ENCODE results near the gene TEAD2.

The TEAD2 gene

GRCh38 chr19:49390131-49390928, 28.1 kb upstream of the TEAD2 start:
- no peak overlapping the region for H3K9ac ChIP-seq (ENCODE audit: low read depth, low read length, poor library complexity)
- no peak overlapping the region for H2AFZ ChIP-seq (ENCODE audit: low read length)
- H3K4ac ChIP-seq (ENCODE audit: low read length): peak overlapping the region; percentile 53
- H4K91ac ChIP-seq (ENCODE audit: low read depth, low read length, poor library complexity): no peak overlapping the region
- H3K27ac ChIP-seq (replicated peaks; ENCODE audit: low read length): no peak overlapping the region
- H4K8ac ChIP-seq (ENCODE audit: low read depth, low read length): no peak overlapping the region
- peaks cover 4 to 7% of the 10 kb centered on the region in 2 donors for H3K4me1 ChIP-seq (ENCODE audit: control insufficient read depth in 2 of 2, insufficient read depth in 1 of 2, low read depth in 1 of 2, low read length in 2 of 2)
- H3K36me3 ChIP-seq (replicated peaks in 1 of 2; ENCODE audit: control insufficient read depth in 2 of 2, insufficient read depth in 2 of 2, low read length in 2 of 2): no peaks in the 10 kb centered on the region
- peak overlapping the region; percentile 28 for H2BK120ac ChIP-seq (ENCODE audit: low read depth, low read length)
- peak overlapping the region; percentile 96 for H2AK5ac ChIP-seq (ENCODE audit: low read depth, low read length)
- no peaks in the 10 kb centered on the region for H3K79me1 ChIP-seq (ENCODE audit: low read depth, low read length)
- peak overlapping the region; percentile 36 for H2BK5ac ChIP-seq (ENCODE audit: low read length)
- H3K4me2 ChIP-seq (ENCODE audit: insufficient read depth, low read length, poor library complexity, severe bottlenecking): no peak overlapping the region
- DNase-seq (ENCODE audit: low spot score): no peak
- no peak overlapping the region for H3K14ac ChIP-seq (ENCODE audit: low read length)
- no peak overlapping the region for H3K23ac ChIP-seq (ENCODE audit: low read depth, low read length, poor library complexity)
- H3K18ac ChIP-seq (ENCODE audit: low read length): peak overlapping the region; percentile 59
- WGBS, 2 donors (ENCODE audit: extremely low coverage in 2 of 2, insufficient read length in 2 of 2, insufficient replicate concordance in 1 of 2): no CpG with 5 or more reads among the region's 26 CpGs
- no peak overlapping the region for H3K4me3 ChIP-seq (ENCODE audit: low read length in 2 of 2)
- peaks cover 0 to 7% (median 0%) of the 10 kb centered on the region in 3 experiments for H3K27me3 ChIP-seq (ENCODE audit: control insufficient read depth in 3 of 3, insufficient read depth in 3 of 3, low read depth in 1 of 3, low read length in 3 of 3)
- no peaks in the 10 kb centered on the region for H3K9me3 ChIP-seq (replicated peaks in 1 of 2; ENCODE audit: control insufficient read depth in 2 of 2, insufficient read depth in 1 of 2, low read depth in 1 of 2, low read length in 2 of 2)
- peak overlapping the region; percentile 96 for H2BK15ac ChIP-seq (ENCODE audit: low read length)
- peak overlapping the region; percentile 63 for H2BK12ac ChIP-seq (ENCODE audit: low read length)

GRCh38 chr19:49389406-49389805, 27.2 kb upstream of the TEAD2 start:
- Histone ChIP-seq H3K4ac (ENCODE audit: low read length) (no peak overlapping the region), H2BK12ac (ENCODE audit: low read length) (no peak overlapping the region), H3K14ac (ENCODE audit: low read length) (no peak overlapping the region), H3K4me3 (ENCODE audit: low read length in 2 of 2) (no peak overlapping the region), H3K9me3 (replicated peaks in 1 of 2; ENCODE audit: control insufficient read depth in 2 of 2, insufficient read depth in 1 of 2, low read depth in 1 of 2, low read length in 2 of 2) (no peaks in the 10 kb centered on the region), H3K23ac (ENCODE audit: low read depth, low read length, poor library complexity) (no peak overlapping the region), H2AFZ (ENCODE audit: low read length) (no peak overlapping the region), H3K4me1 (ENCODE audit: control insufficient read depth in 2 of 2, insufficient read depth in 1 of 2, low read depth in 1 of 2, low read length in 2 of 2) (peaks cover 4% of the 10 kb centered on the region in 2 donors), H3K9ac (ENCODE audit: low read depth, low read length, poor library complexity) (no peak overlapping the region), H3K18ac (ENCODE audit: low read length) (peak overlapping the region; percentile 64), H2BK15ac (ENCODE audit: low read length) (peak overlapping the region; percentile 96), H3K27me3 (ENCODE audit: control insufficient read depth in 3 of 3, insufficient read depth in 3 of 3, low read depth in 1 of 3, low read length in 3 of 3) (peaks cover 0 to 7% (median 0%) of the 10 kb centered on the region in 3 experiments), H2BK120ac (ENCODE audit: low read depth, low read length) (no peak overlapping the region), H2BK5ac (ENCODE audit: low read length) (no peak overlapping the region), H3K27ac (replicated peaks; ENCODE audit: low read length) (no peak overlapping the region), H4K8ac (ENCODE audit: low read depth, low read length) (no peak overlapping the region), H2AK5ac (ENCODE audit: low read depth, low read length) (peak overlapping the region; percentile 70), H4K91ac (ENCODE audit: low read depth, low read length, poor library complexity) (no peak overlapping the region), H3K4me2 (ENCODE audit: insufficient read depth, low read length, poor library complexity, severe bottlenecking) (no peak overlapping the region), H3K36me3 (replicated peaks in 1 of 2; ENCODE audit: control insufficient read depth in 2 of 2, insufficient read depth in 2 of 2, low read length in 2 of 2) (no peaks in the 10 kb centered on the region), H3K79me1 (ENCODE audit: low read depth, low read length) (no peaks in the 10 kb centered on the region)
- no CpG with 5 or more reads among the region's 20 CpGs for WGBS, 2 donors (ENCODE audit: extremely low coverage in 2 of 2, insufficient read length in 2 of 2, insufficient replicate concordance in 1 of 2)
- no peak for DNase-seq (ENCODE audit: low spot score)

- Histone ChIP-seq H3K4me1 (ENCODE audit: control insufficient read depth in 2 of 2, insufficient read depth in 1 of 2, low read depth in 1 of 2, low read length in 2 of 2) (no peaks in the 10 kb centered on the region), H3K23ac (ENCODE audit: low read depth, low read length, poor library complexity) (peak within 1 kb of the TSS; percentile 65), H3K27ac (replicated peaks; ENCODE audit: low read length) (no peak within 1 kb of the TSS), H3K14ac (ENCODE audit: low read length) (no peak within 1 kb of the TSS), H3K9me3 (replicated peaks in 1 of 2; ENCODE audit: control insufficient read depth in 2 of 2, insufficient read depth in 1 of 2, low read depth in 1 of 2, low read length in 2 of 2) (no peaks in the 10 kb centered on the region), H3K27me3 (ENCODE audit: control insufficient read depth in 3 of 3, insufficient read depth in 3 of 3, low read depth in 1 of 3, low read length in 3 of 3) (peaks cover 0 to 2% (median 0%) of the 10 kb centered on the region in 3 experiments), H3K18ac (ENCODE audit: low read length) (peak within 1 kb of the TSS; percentile 17), H2BK5ac (ENCODE audit: low read length) (no peak within 1 kb of the TSS), H3K4ac (ENCODE audit: low read length) (no peak within 1 kb of the TSS), H3K9ac (ENCODE audit: low read depth, low read length, poor library complexity) (no peak within 1 kb of the TSS), H4K8ac (ENCODE audit: low read depth, low read length) (no peak within 1 kb of the TSS), H2BK15ac (ENCODE audit: low read length) (no peak within 1 kb of the TSS), H3K4me3 (ENCODE audit: low read length in 2 of 2) (no peak within 1 kb of the TSS), H2AK5ac (ENCODE audit: low read depth, low read length) (peak within 1 kb of the TSS; percentile 81), H2BK120ac (ENCODE audit: low read depth, low read length) (no peak within 1 kb of the TSS), H2AFZ (ENCODE audit: low read length) (no peak within 1 kb of the TSS), H3K4me2 (ENCODE audit: insufficient read depth, low read length, poor library complexity, severe bottlenecking) (no peak within 1 kb of the TSS), H3K79me1 (ENCODE audit: low read depth, low read length) (no peaks in the 10 kb centered on the region), H2BK12ac (ENCODE audit: low read length) (peak within 1 kb of the TSS; percentile 58), H3K36me3 (replicated peaks in 1 of 2; ENCODE audit: control insufficient read depth in 2 of 2, insufficient read depth in 2 of 2, low read length in 2 of 2) (no peaks in the 10 kb centered on the region), H4K91ac (ENCODE audit: low read depth, low read length, poor library complexity) (no peak within 1 kb of the TSS)
- DNase-seq (ENCODE audit: low spot score): no peak
- WGBS, 2 donors (ENCODE audit: extremely low coverage in 2 of 2, insufficient read length in 2 of 2, insufficient replicate concordance in 1 of 2): no CpG with 5 or more reads among the region's 40 CpGs
Measured at GRCh38 chr19:49387936-49388372, 25.7 kb upstream of the TEAD2 start, which contains the start of gene KASH5. Gene KASH5, plus strand, starts transcription at chr19:49388249. Its CDS starts 2,635 bp downstream, at chr19:49390884.

- no peak for DNase-seq (ENCODE audit: low spot score)
- no peak overlapping the region for H4K91ac ChIP-seq (ENCODE audit: low read depth, low read length, poor library complexity)
- H3K23ac ChIP-seq (ENCODE audit: low read depth, low read length, poor library complexity): no peak overlapping the region
- no peak overlapping the region for H4K8ac ChIP-seq (ENCODE audit: low read depth, low read length)
- no peak overlapping the region for H2BK15ac ChIP-seq (ENCODE audit: low read length)
- H3K36me3 ChIP-seq (replicated peaks in 1 of 2; ENCODE audit: control insufficient read depth in 2 of 2, insufficient read depth in 2 of 2, low read length in 2 of 2): no peaks in the 10 kb centered on the region
- H3K4me3 ChIP-seq (ENCODE audit: low read length in 2 of 2): no peak overlapping the region
- no CpG with 5 or more reads among the region's 1 CpG for WGBS, 2 donors (ENCODE audit: extremely low coverage in 2 of 2, insufficient read length in 2 of 2, insufficient replicate concordance in 1 of 2)
- H3K27me3 ChIP-seq (ENCODE audit: control insufficient read depth in 3 of 3, insufficient read depth in 3 of 3, low read depth in 1 of 3, low read length in 3 of 3): no peaks in the 10 kb centered on the region
- no peak overlapping the region for H2AFZ ChIP-seq (ENCODE audit: low read length)
- H2BK12ac ChIP-seq (ENCODE audit: low read length): no peak overlapping the region
- H3K14ac ChIP-seq (ENCODE audit: low read length): no peak overlapping the region
- no peak overlapping the region for H2AK5ac ChIP-seq (ENCODE audit: low read depth, low read length)
- no peak overlapping the region for H2BK5ac ChIP-seq (ENCODE audit: low read length)
- H3K18ac ChIP-seq (ENCODE audit: low read length): no peak overlapping the region
- no peak overlapping the region for H3K27ac ChIP-seq (replicated peaks; ENCODE audit: low read length)
- no peak overlapping the region for H3K4me2 ChIP-seq (ENCODE audit: insufficient read depth, low read length, poor library complexity, severe bottlenecking)
- H3K9me3 ChIP-seq (replicated peaks in 1 of 2; ENCODE audit: control insufficient read depth in 2 of 2, insufficient read depth in 1 of 2, low read depth in 1 of 2, low read length in 2 of 2): peaks cover 2% of the 10 kb centered on the region in 2 donors
- no peak overlapping the region for H3K9ac ChIP-seq (ENCODE audit: low read depth, low read length, poor library complexity)
- no peaks in the 10 kb centered on the region for H3K4me1 ChIP-seq (ENCODE audit: control insufficient read depth in 2 of 2, insufficient read depth in 1 of 2, low read depth in 1 of 2, low read length in 2 of 2)
- H2BK120ac ChIP-seq (ENCODE audit: low read depth, low read length): no peak overlapping the region
- H3K4ac ChIP-seq (ENCODE audit: low read length): no peak overlapping the region
- no peaks in the 10 kb centered on the region for H3K79me1 ChIP-seq (ENCODE audit: low read depth, low read length)
Measured at GRCh38 chr19:49383599-49383998, 21.4 kb upstream of the TEAD2 start.

All from neuronal stem cell (in vitro differentiated cells).